ENCODE results near the gene ARHGAP8.

- TF ChIP-seq SIN3B (IDR thresholded peaks at IDR 0.05; ENCODE audit: low read length) (no peak), EP300 (IDR thresholded peaks at IDR 0.05; ENCODE audit: low read depth in 2 of 2, low read length in 2 of 2) (no peak), EP300 (CRISPR knock-in tag; IDR thresholded peaks at IDR 0.05; ENCODE audit: borderline replicate concordance) (no peak), ZNF253 (CRISPR knock-in tag; IDR thresholded peaks at IDR 0.05; ENCODE audit: borderline replicate concordance) (no peak), CTCF (CRISPR knock-in tag; IDR thresholded peaks at IDR 0.05) (no peak), ETV5 (CRISPR knock-in tag; IDR thresholded peaks at IDR 0.05; ENCODE audit: borderline replicate concordance) (no peak), RAD21 (CRISPR knock-in tag; IDR thresholded peaks at IDR 0.05) (no peak), ZNF407 (CRISPR knock-in tag; IDR thresholded peaks at IDR 0.05; ENCODE audit: not compliant biosample characterization) (no peak), CBFB (CRISPR knock-in tag; IDR thresholded peaks at IDR 0.05) (no peak), NFYC (CRISPR knock-in tag; IDR thresholded peaks at IDR 0.05) (no peak), ZBTB49 (CRISPR knock-in tag; IDR thresholded peaks at IDR 0.05; ENCODE audit: borderline replicate concordance) (no peak), DMAP1 (CRISPR knock-in tag; IDR thresholded peaks at IDR 0.05) (no peak), FOXA1 (IDR thresholded peaks at IDR 0.05) (no peak), FOXA1 (CRISPR knock-in tag; IDR thresholded peaks at IDR 0.05) (no peak), RNF2 (conservative IDR thresholded peaks at IDR 0.05; ENCODE audit: low read depth) (no peak)
Measured at GRCh38 chr22:44878483-44879300, 126.3 kb downstream of the ARHGAP8 start.
